ENCODE data around the gene KDELR1. TPM values are rescaled to one million over a fixed set of nuclear protein-coding genes. Genes with fewer than 3 reads are reported as not detected.

The KDELR1 gene
- total and polyA plus RNA-seq, 2 of the 13 experiments (the other 11 are each of a cell fraction or from before 2014, with no cell fraction given): 134 to 185 TPM

- no peak for TF ChIP-seq AFF4 (CRISPR knock-in tag; IDR thresholded peaks at IDR 0.05)
- TF ChIP-seq MXD3 (CRISPR knock-in tag; IDR thresholded peaks at IDR 0.05): no peak
- no peak for TF ChIP-seq TCF7 (IDR thresholded peaks at IDR 0.05; ENCODE audit: low read depth)
- no peak for TF ChIP-seq STAG1 (CRISPR knock-in tag; IDR thresholded peaks at IDR 0.05)
- TF ChIP-seq KDM4B (CRISPR knock-in tag; IDR thresholded peaks at IDR 0.05): no peak
- no peak for TF ChIP-seq MXD1 (CRISPR knock-in tag; IDR thresholded peaks at IDR 0.05)
- TF ChIP-seq FOXC1 (CRISPR knock-in tag; IDR thresholded peaks at IDR 0.05; ENCODE audit: borderline replicate concordance): no peak
- TF ChIP-seq NCOA2 (CRISPR knock-in tag; IDR thresholded peaks at IDR 0.05): no peak
- no peak for TF ChIP-seq ZNF678 (CRISPR knock-in tag; IDR thresholded peaks at IDR 0.05)
- no peak for TF ChIP-seq ZNF83 (CRISPR knock-in tag; IDR thresholded peaks at IDR 0.05; ENCODE audit: borderline replicate concordance)
- no peak for TF ChIP-seq ZFP90 (CRISPR knock-in tag; IDR thresholded peaks at IDR 0.05; ENCODE audit: borderline replicate concordance)
- TF ChIP-seq ZNF280D (CRISPR knock-in tag; IDR thresholded peaks at IDR 0.05): no peak
- TF ChIP-seq ZNF607 (CRISPR knock-in tag; IDR thresholded peaks at IDR 0.05; ENCODE audit: borderline replicate concordance): 0 out of 2 replicates have a peak, but pooled peaks have one; percentile 38
These were observed 57.6 kb downstream of the KDELR1 start (continued) for GRCh38 chr19:48333467-48334384.

Measured in HepG2 (cell line).